ENCODE measurements around the gene IWS1. TPM values are rescaled to one million over a fixed set of nuclear protein-coding genes. Genes with fewer than 3 reads are reported as not detected.

The IWS1 gene
- total and polyA plus RNA-seq, 9 of the 15 experiments (the other 6 are each of a cell fraction or from before 2014, with no cell fraction given) = 20.8 to 67.2 (median 46.6) TPM

- no peak overlapping the region for H2AFZ ChIP-seq (ENCODE audit: low read depth, low read length)
- no peaks in the 10 kb centered on the region for H3K9me3 ChIP-seq (replicated peaks; ENCODE audit: control insufficient read depth, insufficient read depth, low read depth, low read length)
- no peaks in the 10 kb centered on the region for H3K79me2 ChIP-seq (ENCODE audit: control insufficient read depth, insufficient read depth, low read length)
- 0 out of 3 replicates have a peak, but pooled peaks cover 5% of the 10 kb centered on the region for H3K36me3 ChIP-seq (ENCODE audit: control insufficient read depth, insufficient read depth, low read length)
- ATAC-seq = no peak
- CTCF ChIA-PET (ENCODE audit: low intra/inter-chr PET ratio) = no interaction called here
- WGBS (ENCODE audit: insufficient coverage, low coverage, missing lambda C conversion rate) = 70% methylated on average over 7 of the region's 8 CpGs
- H3K4me1 ChIP-seq (replicated peaks in 1 of 2; ENCODE audit: control insufficient read depth in 2 of 2, insufficient read depth in 2 of 2, low read length in 2 of 2) = peaks cover 0 to 5% of the 10 kb centered on the region in 2 experiments; a peak in 2 of 5 replicates
- no peak overlapping the region for H3K9ac ChIP-seq (ENCODE audit: insufficient read depth in 1 of 2, low read depth in 2 of 2, low read length in 2 of 2)
- no peaks in the 10 kb centered on the region for H4K20me1 ChIP-seq (replicated peaks; ENCODE audit: control insufficient read depth, insufficient read depth, low read length)
- BruUV-seq (replicated peaks) = no TSS peak
- H3K4me2 ChIP-seq (ENCODE audit: insufficient read depth, low read length) = no peak overlapping the region
- no peaks in the 10 kb centered on the region for H3K27me3 ChIP-seq (ENCODE audit: control insufficient read depth in 2 of 2, insufficient read depth in 2 of 2, low read length in 2 of 2)
- H3K27ac ChIP-seq (ENCODE audit: extremely low read depth, low read depth, low read length) = no peak overlapping the region
- in situ Hi-C loops (cut with MboI) (no loop called here), intact Hi-C loops (cut with micrococcal nuclease) (no loop called here)
- H3K9me1 ChIP-seq (ENCODE audit: control insufficient read depth, insufficient read depth, low read length) = no peaks in the 10 kb centered on the region
- FAIRE-seq = no peak
- H3K4me3 ChIP-seq = no peak overlapping the region
- POLR2A ChIA-PET = no interaction called here
- DNase-seq (ENCODE audit: extremely low read depth in 1 of 4, low spot score in 3 of 4) = no peak
- TF ChIP-seq RB1 (IDR thresholded peaks at IDR 0.05; ENCODE audit: low read depth) (no peak), SIN3A (IDR thresholded peaks at IDR 0.05; ENCODE audit: borderline replicate concordance in 2 of 2, control insufficient read depth in 1 of 2, low read depth in 2 of 2, low read length in 2 of 2) (no peak), RREB1 (CRISPR knock-in tag; IDR thresholded peaks at IDR 0.05) (no peak), NR3C1 (CRISPR knock-in tag; IDR thresholded peaks at IDR 0.05) (no peak), ZNF449 (CRISPR knock-in tag; IDR thresholded peaks at IDR 0.05) (no peak), RAD21 (CRISPR knock-in tag; conservative IDR thresholded peaks at IDR 0.05 in 1 of 2, IDR thresholded peaks at IDR 0.05 in 1 of 2) (no peak), ZNF639 (CRISPR knock-in tag; conservative IDR thresholded peaks at IDR 0.05 in 1 of 2, IDR thresholded peaks at IDR 0.05 in 1 of 2) (no peak), RUNX1 (IDR thresholded peaks at IDR 0.05; ENCODE audit: low read depth) (no peak), SMAD4 (CRISPR knock-in tag; conservative IDR thresholded peaks at IDR 0.05) (no peak), TARDBP (IDR thresholded peaks at IDR 0.05) (no peak), JUNB (CRISPR knock-in tag; conservative IDR thresholded peaks at IDR 0.05) (no peak)
- TF ChIP-seq, protein P1, sequence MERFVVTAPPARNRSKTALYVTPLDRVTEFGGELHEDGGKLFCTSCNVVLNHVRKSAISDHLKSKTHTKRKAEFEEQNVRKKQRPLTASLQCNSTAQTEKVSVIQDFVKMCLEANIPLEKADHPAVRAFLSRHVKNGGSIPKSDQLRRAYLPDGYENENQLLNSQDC (CRISPR knock-in tag; IDR thresholded peaks at IDR 0.05) = no peak
These were observed 57.2 kb downstream of the IWS1 start for GRCh38 chr2:127469051-127469450.
